ENCODE data around the gene PBX4.
"Not testable (repeated sequence)": the region's sequence is repeated elsewhere in the genome, so short reads cannot be mapped to it uniquely, and the experiment has no call there.

PBX4 gene

GRCh38 chr19:19619181-19619848 is 828 bp upstream of the PBX4 start:
- H3K27me3 ChIP-seq (replicated peaks; ENCODE audit: control insufficient read depth, insufficient read depth, low read length): no peaks in the 10 kb centered on the region
- DNase-seq (ENCODE audit: extremely low read depth, insufficient read length): no peak
- peaks cover 2% of the 10 kb centered on the region for H3K36me3 ChIP-seq (ENCODE audit: control insufficient read depth, insufficient read depth, low read length)
- no peak overlapping the region; the same call in 1 of the 2 replicates for H3K4me3 ChIP-seq (replicated peaks; ENCODE audit: low read depth, low read length)
- no peak for TF ChIP-seq CTCF (IDR thresholded peaks at IDR 0.05; ENCODE audit: insufficient read depth, low read length, poor library complexity, severe bottlenecking)

GRCh38 chr19:19615086-19615485 is 3.4 kb downstream of the PBX4 start:
- H3K4me3 ChIP-seq (replicated peaks; ENCODE audit: low read depth, low read length): no peak overlapping the region
- DNase-seq (ENCODE audit: extremely low read depth, insufficient read length): no peak
- TF ChIP-seq CTCF (IDR thresholded peaks at IDR 0.05; ENCODE audit: insufficient read depth, low read length, poor library complexity, severe bottlenecking): no peak
- no peaks in the 10 kb centered on the region; the same call in none of the 2 replicates for H3K36me3 ChIP-seq (ENCODE audit: control insufficient read depth, insufficient read depth, low read length)
- H3K27me3 ChIP-seq (replicated peaks; ENCODE audit: control insufficient read depth, insufficient read depth, low read length): no peaks in the 10 kb centered on the region

- H3K27me3 ChIP-seq (replicated peaks; ENCODE audit: control insufficient read depth, insufficient read depth, low read length): no peaks in the 10 kb centered on the region
- DNase-seq (ENCODE audit: extremely low read depth, insufficient read length): no peak
- no peak overlapping the region for H3K4me3 ChIP-seq (replicated peaks; ENCODE audit: low read depth, low read length)
- TF ChIP-seq CTCF (IDR thresholded peaks at IDR 0.05; ENCODE audit: insufficient read depth, low read length, poor library complexity, severe bottlenecking): no peak
- no peaks in the 10 kb centered on the region; the same call in none of the 2 replicates for H3K36me3 ChIP-seq (ENCODE audit: control insufficient read depth, insufficient read depth, low read length)
Observed at GRCh38 chr19:19613506-19613905, 5.0 kb downstream of the PBX4 start.

GRCh38 chr19:19610376-19611202 is 7.9 kb downstream of the PBX4 start:
- H3K4me3 ChIP-seq (replicated peaks; ENCODE audit: low read depth, low read length): no peak overlapping the region
- no peak for TF ChIP-seq CTCF (IDR thresholded peaks at IDR 0.05; ENCODE audit: insufficient read depth, low read length, poor library complexity, severe bottlenecking)

GRCh38 chr19:19606686-19607085 is 11.8 kb downstream of the PBX4 start:
- H3K36me3 ChIP-seq (ENCODE audit: control insufficient read depth, insufficient read depth, low read length); DNase-seq (ENCODE audit: extremely low read depth, insufficient read length); H3K4me3 ChIP-seq (replicated peaks; ENCODE audit: low read depth, low read length); H3K27me3 ChIP-seq (replicated peaks; ENCODE audit: control insufficient read depth, insufficient read depth, low read length): not testable (repeated sequence)

More at GRCh38 chr19:19610376-19611202, 7.9 kb downstream of the PBX4 start:
- Histone ChIP-seq H3K27me3 (replicated peaks; ENCODE audit: control insufficient read depth, insufficient read depth, low read length) (no peaks in the 10 kb centered on the region), H3K36me3 (ENCODE audit: control insufficient read depth, insufficient read depth, low read length) (peaks cover 2% of the 10 kb centered on the region)
- DNase-seq (ENCODE audit: extremely low read depth, insufficient read length): no peak

GRCh38 chr19:19606021-19606420 is 12.5 kb downstream of the PBX4 start:
- peaks cover 2% of the 10 kb centered on the region for H3K36me3 ChIP-seq (ENCODE audit: control insufficient read depth, insufficient read depth, low read length)
- no peak overlapping the region for H3K4me3 ChIP-seq (replicated peaks; ENCODE audit: low read depth, low read length)
- no peak for DNase-seq (ENCODE audit: extremely low read depth, insufficient read length)
- no peaks in the 10 kb centered on the region for H3K27me3 ChIP-seq (replicated peaks; ENCODE audit: control insufficient read depth, insufficient read depth, low read length)
- no peak for TF ChIP-seq CTCF (IDR thresholded peaks at IDR 0.05; ENCODE audit: insufficient read depth, low read length, poor library complexity, severe bottlenecking)
